Neuron (in vitro differentiated cells): Measurements from ENCODE around the gene LMAN1L.

Source experiments
- H2AFZ ChIP-seq: one replicate; pipeline ENCODE4 v1.6.1; 2013; ENCODE audit warnings: low read depth, mild to moderate bottlenecking, inconsistent platforms, low read length, moderate library complexity
- H3K27me3 ChIP-seq: one replicate; pipeline ENCODE4 v1.6.1; 2013; ENCODE audit warnings: low read length; ENCODE audit not compliant: insufficient read depth
- H3K36me3 ChIP-seq: one replicate; pipeline ENCODE4 v1.6.1; 2013; ENCODE audit warnings: low read length; ENCODE audit not compliant: insufficient read depth
- H3K4me1 ChIP-seq: one replicate; pipeline ENCODE4 v1.6.1; 2013; ENCODE audit warnings: low read length; ENCODE audit not compliant: insufficient read depth
- H3K4me3 ChIP-seq: 2 replicates; pipeline ENCODE4 v1.5.1; 2013; ENCODE audit warnings: mild to moderate bottlenecking, low read length, moderate library complexity
- H3K9me3 ChIP-seq: one replicate; pipeline ENCODE4 v1.6.1; 2013; ENCODE audit warnings: low read length

Gene LMAN1L

DNA sequence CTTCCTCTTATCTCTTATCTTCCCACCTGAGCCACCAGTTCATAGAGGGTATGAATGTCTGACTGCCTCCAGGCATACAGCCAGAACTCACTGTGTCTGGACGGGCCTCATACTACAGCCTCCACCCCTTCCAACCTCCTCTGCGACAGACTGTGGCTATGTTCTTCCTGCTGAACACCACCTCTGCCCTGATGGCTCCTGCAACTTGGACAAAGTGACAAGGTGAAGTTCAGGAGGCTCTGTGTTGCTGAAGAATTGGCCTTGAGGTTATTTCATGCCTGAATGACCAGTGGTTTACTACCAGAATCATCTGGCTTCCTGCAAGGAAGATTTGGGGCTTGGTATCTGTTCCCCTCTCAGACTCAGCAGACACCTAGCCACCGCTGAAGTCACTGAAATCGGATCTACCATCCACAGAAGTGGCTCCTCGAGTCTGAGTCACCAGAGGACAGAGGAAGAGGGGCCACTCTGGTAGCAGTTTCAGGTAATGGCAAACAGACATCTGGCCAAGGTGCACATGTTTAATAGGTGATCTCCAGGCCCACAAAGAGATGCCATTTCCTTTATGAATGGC lies 44.5 kb downstream of the LMAN1L start:
- no peaks in the 10 kb centered on the region for H3K4me1 ChIP-seq
- no peak overlapping the region for H3K4me3 ChIP-seq
- no peaks in the 10 kb centered on the region for H3K27me3 ChIP-seq
- H3K36me3 ChIP-seq, result peaks cover 18% of the 10 kb centered on the region
- no peak overlapping the region for H2AFZ ChIP-seq
- H3K9me3 ChIP-seq, result no peaks in the 10 kb centered on the region

DNA sequence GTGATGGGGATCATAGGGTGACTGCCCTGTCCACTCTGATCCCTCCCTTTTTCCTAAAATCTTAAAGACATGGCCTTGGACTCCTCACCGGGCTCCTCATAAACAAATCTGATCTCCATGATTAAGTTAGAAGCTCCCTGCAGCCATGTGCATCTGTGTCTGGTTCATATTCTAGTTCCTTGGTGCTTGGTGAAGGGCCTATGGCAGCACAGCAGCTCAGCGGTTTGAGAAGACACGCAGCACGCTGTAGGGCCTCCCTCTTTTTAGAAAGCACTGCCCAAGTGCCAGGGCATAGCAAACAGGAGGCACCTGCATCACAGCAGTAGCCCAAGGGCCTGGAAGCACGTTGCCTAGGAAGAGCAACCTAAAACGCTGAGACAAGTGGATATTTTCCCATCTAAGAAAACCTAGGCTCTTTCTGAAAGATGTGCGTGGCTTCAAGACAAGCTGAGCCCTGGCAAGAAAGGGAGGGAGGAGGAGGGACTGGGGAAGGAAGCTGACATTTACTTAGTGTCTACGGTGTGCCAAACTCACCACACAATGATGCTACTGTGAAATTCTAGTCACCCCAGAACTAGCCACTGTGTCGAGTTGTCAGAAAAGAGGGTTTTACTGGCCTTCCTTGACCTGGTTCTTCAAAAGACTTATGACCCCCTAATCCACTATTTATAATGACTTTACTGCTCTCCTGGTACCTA lies 45.2 kb downstream of the LMAN1L start:
- H3K4me1 ChIP-seq, result no peaks in the 10 kb centered on the region
- peaks cover 11% of the 10 kb centered on the region for H3K36me3 ChIP-seq
- no peaks in the 10 kb centered on the region for H3K27me3 ChIP-seq
- no peaks in the 10 kb centered on the region for H3K9me3 ChIP-seq
- H3K4me3 ChIP-seq, result no peak overlapping the region
- no peak overlapping the region for H2AFZ ChIP-seq

DNA sequence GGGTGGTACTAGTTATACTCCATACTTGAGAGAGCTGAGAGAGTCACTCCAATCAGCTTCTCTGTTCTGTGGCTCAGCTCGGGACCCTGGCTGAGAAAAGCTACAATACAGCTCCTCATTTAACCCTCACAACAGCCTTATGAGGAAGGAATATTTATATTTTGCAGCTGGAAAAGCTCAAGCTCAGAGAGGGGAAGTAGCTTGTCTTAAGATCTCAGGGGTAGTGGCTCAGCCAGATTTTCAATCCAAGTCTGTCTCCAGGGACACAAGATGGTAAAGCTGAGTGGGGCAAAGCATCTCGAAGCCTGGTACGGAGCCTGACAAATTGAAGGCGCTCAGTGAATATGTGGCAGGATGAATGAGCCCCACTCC lies 45.7 kb downstream of the LMAN1L start:
- no peaks in the 10 kb centered on the region for H3K4me1 ChIP-seq
- no peaks in the 10 kb centered on the region for H3K27me3 ChIP-seq
- H3K4me3 ChIP-seq, result no peak overlapping the region
- H3K36me3 ChIP-seq, result peaks cover 6% of the 10 kb centered on the region
- no peaks in the 10 kb centered on the region for H3K9me3 ChIP-seq
- no peak overlapping the region for H2AFZ ChIP-seq

DNA sequence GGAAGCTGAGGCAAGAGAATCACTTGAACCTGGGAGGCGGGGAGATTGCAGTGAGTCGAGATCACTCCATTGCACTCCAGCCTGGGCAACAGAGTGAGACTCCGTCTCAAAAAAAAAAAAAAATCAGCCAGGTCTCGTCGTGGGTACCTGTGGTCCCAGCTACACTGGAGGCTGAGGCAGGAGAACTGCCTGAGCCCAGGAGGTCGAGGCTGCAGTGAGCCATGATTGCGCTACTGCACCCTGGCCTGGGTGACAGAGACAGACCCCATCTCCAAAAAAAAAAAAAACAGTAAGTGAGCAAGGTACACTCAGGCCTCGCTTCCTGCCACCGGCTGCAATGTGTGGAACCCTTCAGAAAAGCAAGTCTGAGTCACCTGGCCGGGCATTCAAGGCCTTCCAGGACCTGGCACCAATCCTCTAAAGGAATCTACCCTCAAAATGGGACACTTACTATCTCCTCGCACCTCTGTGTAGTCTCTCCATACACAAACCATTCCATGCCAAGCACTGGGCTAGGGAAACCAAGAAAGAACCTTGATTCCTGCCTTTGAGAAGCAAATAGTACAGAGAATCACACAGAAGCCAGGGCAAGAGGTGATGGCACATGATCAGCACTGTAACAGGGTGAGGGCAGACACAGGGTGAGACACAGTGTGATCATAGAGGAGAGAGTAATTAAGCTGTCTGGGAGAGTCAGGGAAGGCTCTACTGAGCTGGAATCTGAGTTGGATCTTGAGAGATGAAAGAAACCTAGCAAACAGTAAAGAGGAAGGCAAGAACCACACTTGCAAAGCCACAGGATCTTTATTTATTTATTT lies 50.8 kb downstream of the LMAN1L start:
- H3K36me3 ChIP-seq, result peaks cover 10% of the 10 kb centered on the region
- H3K27me3 ChIP-seq, result no peaks in the 10 kb centered on the region
- no peak overlapping the region for H2AFZ ChIP-seq
- H3K9me3 ChIP-seq, result no peaks in the 10 kb centered on the region
- no peak overlapping the region for H3K4me3 ChIP-seq
- H3K4me1 ChIP-seq, result no peaks in the 10 kb centered on the region

DNA sequence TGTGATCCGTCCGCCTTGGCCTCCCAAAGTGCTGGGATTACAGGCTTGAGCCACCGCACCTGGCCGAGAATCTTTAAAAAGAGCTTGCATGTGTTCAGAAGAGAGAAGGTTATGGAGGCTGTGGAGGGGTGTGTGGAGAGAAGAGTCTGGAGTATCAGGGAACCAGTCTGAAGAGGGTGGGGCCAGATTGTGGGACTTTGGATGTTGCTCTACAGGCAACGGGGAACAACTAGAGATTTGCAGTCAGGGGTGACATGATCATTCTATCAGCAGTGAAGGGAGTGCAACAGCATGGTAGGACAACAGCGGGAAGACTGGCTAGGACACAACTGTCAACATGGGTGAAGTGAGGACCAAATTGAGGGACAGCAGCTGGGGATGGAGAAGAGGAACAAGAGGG lies 51.7 kb downstream of the LMAN1L start:
- H2AFZ ChIP-seq, result no peak overlapping the region
- no peaks in the 10 kb centered on the region for H3K4me1 ChIP-seq
- H3K36me3 ChIP-seq, result peaks cover 12% of the 10 kb centered on the region
- peaks cover 3% of the 10 kb centered on the region for H3K9me3 ChIP-seq
- no peaks in the 10 kb centered on the region for H3K27me3 ChIP-seq
- no peak overlapping the region for H3K4me3 ChIP-seq

DNA sequence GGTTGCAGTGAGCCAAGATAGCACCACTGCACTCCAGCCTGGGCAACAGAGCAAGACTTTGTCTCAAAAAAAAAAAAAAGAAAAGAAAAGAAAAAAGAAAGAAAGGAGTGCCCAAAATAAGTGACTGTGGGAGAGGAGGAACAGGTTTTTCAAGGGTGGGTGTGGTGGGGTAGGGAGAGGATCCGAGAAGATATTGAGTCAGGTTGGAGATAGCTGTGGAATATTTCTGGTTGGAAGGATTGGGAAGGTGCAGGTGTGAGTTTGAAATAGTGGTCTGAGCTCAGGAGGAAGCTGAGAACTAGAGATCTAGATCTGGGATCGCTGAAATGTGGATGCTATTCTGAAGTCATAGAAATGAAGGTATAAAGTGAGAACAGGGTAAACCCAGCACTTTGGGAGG lies 52.7 kb downstream of the LMAN1L start:
- Histone ChIP-seq H3K4me3 (no peak overlapping the region), H3K9me3 (peaks cover 3% of the 10 kb centered on the region), H3K27me3 (no peaks in the 10 kb centered on the region), H3K4me1 (no peaks in the 10 kb centered on the region), H3K36me3 (peaks cover 12% of the 10 kb centered on the region), H2AFZ (no peak overlapping the region)

DNA sequence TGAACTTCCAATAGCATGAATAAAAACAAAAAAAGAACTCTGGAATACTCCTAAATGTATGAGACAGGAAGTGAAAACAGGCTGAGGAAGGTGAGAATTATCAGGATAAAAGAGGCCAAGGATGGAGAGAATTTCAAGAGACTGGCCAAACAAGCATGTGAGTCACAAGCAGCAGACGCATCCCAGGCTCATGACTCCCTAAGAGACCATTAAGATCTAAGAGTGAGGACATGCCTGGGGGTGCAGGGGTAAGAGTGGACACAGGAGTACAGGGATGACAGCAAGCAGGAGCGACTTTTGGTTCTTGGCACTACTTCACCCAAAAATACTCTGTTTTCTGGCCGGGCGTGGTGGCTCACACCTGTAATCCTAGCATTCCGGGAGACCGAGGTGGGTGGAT lies 53.5 kb downstream of the LMAN1L start:
- H3K4me1 ChIP-seq, result no peaks in the 10 kb centered on the region
- no peaks in the 10 kb centered on the region for H3K27me3 ChIP-seq

DNA sequence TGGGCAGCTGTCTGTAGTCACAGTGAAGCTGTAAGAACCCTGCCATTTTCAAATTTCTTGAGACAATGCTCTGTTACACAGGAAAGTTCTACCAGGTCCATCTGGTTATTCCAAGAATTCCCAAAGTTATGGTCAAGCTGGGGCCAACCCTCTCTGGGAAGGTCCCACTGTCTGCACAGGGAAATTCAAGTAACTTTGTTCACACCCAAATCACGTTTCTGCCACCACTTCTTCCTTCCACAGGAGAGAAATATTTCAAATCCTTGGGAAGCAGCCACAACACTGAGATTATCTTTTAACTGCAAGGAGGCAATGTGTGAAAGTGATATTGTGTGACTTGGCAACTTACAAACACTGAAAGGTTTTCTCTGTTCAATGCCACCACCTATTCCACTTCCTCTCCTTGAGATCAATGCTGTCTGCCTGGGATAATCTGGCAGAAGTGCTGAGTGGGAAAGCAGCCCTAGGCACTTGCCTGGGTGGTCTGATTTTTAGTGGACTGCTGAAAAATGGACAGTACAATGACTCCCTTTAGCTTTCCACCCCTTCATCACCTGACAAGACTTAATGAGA lies 54.9 kb downstream of the LMAN1L start:
- H3K4me1 ChIP-seq, result peaks cover 4% of the 10 kb centered on the region
- peaks cover 3% of the 10 kb centered on the region for H3K9me3 ChIP-seq
- no peak overlapping the region for H3K4me3 ChIP-seq
- no peaks in the 10 kb centered on the region for H3K27me3 ChIP-seq
- peaks cover 18% of the 10 kb centered on the region for H3K36me3 ChIP-seq
- no peak overlapping the region for H2AFZ ChIP-seq

More for the DNA sequence above, 53.5 kb downstream of the LMAN1L start:
- H2AFZ ChIP-seq, result no peak overlapping the region
- H3K4me3 ChIP-seq, result no peak overlapping the region
- peaks cover 18% of the 10 kb centered on the region for H3K36me3 ChIP-seq
- H3K9me3 ChIP-seq, result peaks cover 3% of the 10 kb centered on the region

DNA sequence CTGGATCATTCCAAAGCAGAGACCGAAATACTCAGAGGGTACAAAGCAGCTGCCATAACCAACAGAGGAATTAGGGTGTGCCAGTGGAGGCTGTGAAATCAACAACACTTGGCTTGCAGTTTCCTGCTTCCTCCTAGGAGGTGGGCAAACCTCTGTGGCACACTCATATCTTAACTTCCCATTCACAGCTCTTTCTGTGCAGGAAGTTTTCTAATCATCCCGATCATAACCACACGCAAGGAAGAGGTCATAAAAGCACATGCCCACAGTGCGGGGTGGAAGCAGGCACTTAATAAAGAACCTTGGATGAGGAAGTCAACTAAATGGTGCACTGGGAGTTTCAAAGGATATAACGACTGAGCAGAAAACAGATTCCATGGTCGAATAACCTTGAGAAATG lies 55.4 kb downstream of the LMAN1L start:
- peaks cover 4% of the 10 kb centered on the region for H3K4me1 ChIP-seq
- H2AFZ ChIP-seq, result no peak overlapping the region
- H3K9me3 ChIP-seq, result peaks cover 3% of the 10 kb centered on the region
- H3K4me3 ChIP-seq, result no peak overlapping the region
- no peaks in the 10 kb centered on the region for H3K27me3 ChIP-seq
- peaks cover 18% of the 10 kb centered on the region for H3K36me3 ChIP-seq

DNA sequence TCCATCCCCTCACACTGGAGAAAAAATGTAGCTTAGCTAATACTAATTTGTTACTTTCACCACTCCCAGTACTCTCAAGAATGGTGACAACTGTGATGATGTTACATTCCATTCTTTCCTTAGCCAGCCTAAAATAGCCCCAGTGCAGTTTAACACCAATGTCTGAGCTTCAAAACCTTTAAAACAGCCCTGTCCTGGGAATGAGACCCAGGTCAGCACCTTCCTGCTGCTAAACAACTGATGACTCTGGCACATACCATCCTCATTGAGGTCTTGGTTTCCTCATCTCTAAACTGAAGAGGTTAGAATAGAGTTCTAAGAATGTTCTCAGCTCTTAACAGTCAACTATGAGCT lies 56.7 kb downstream of the LMAN1L start:
- Histone ChIP-seq H3K36me3 (peaks cover 18% of the 10 kb centered on the region), H2AFZ (no peak overlapping the region), H3K4me1 (peaks cover 8% of the 10 kb centered on the region), H3K4me3 (no peak overlapping the region), H3K27me3 (no peaks in the 10 kb centered on the region), H3K9me3 (peaks cover 3% of the 10 kb centered on the region)

DNA sequence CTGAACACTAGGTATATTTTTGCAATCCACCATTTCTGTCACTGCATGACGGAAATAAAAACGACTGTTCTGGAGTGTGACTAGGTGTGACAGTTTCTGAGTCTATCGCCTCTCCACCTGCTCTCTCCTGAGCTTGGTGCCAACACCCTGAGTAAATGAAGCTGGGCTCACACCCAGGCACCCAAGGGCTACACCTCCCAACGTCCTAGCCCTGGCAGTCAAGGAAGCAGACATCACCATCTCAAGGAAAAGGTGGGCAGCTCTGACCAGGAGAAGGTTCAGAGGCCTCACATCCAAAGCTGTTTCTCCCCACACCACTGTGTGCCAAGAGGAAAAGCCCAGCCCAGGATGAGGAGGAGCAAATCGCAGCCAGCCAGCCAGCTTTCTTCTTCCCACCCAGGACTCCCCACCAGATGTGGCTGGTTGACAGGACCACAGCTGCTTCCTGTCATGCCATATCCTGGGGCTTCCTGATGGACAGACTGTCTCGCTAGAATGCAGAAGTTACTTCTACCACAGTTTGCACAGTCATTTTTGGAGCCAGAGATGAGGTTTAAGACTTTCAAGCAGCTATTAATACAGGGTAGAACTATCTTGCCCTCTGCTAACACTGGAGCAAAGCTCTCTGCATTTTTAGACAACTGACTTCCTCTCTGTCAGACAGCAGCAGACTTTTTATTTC lies 57.2 kb downstream of the LMAN1L start:
- peaks cover 18% of the 10 kb centered on the region for H3K36me3 ChIP-seq
- peaks cover 8% of the 10 kb centered on the region for H3K4me1 ChIP-seq
- no peak overlapping the region for H3K4me3 ChIP-seq
- H2AFZ ChIP-seq, result no peak overlapping the region
- peaks cover 3% of the 10 kb centered on the region for H3K9me3 ChIP-seq
- H3K27me3 ChIP-seq, result no peaks in the 10 kb centered on the region

DNA sequence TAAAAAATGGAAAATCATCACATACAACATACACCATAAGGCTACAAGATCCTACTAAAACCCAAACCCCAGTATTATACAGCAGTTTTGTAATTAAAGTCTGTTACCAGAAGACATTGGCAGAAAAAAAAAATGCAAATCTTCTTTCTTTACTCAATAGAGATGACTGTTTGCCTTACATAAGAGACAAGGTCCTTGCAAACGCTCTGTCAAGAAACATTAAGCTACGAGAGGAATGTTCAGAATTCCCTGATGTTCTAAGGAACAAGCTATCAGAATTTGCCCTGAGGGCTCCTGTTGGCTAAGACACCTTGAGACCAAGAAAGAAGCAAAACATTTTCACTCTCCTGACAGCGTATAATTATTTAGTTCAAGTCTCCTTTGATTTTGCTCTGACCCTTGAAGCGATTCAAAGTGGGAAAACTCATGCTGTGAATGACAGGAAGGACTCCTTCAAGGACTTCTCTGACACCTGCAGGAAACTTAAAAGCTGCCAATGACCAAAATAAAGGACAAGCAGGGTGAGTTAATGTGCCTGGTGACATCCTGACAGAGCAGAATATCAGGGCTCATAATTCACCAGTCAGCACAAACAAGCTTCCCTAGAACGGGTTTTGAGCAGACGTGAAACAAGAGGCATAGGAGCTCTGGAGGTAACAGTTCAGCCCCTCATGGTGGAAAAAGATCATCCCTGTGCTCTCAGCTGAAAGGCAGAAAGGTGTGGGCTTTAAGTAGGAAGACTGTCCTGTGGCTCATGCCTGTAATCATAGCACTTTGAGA lies 58.0 kb downstream of the LMAN1L start:
- H3K4me3 ChIP-seq, result no peak overlapping the region
- H2AFZ ChIP-seq, result no peak overlapping the region
- peaks cover 3% of the 10 kb centered on the region for H3K9me3 ChIP-seq
- peaks cover 8% of the 10 kb centered on the region for H3K4me1 ChIP-seq
- no peaks in the 10 kb centered on the region for H3K27me3 ChIP-seq
- peaks cover 18% of the 10 kb centered on the region for H3K36me3 ChIP-seq
